Neuron (in vitro differentiated cells): ENCODE measurements around the gene STAB1.

Experiments used
- H2AFZ ChIP-seq: one replicate; pipeline ENCODE4 v1.6.1; 2013; ENCODE audit warnings: low read depth, mild to moderate bottlenecking, inconsistent platforms, low read length, moderate library complexity
- H3K27me3 ChIP-seq: one replicate; pipeline ENCODE4 v1.6.1; 2013; ENCODE audit warnings: low read length; ENCODE audit not compliant: insufficient read depth
- H3K36me3 ChIP-seq: one replicate; pipeline ENCODE4 v1.6.1; 2013; ENCODE audit warnings: low read length; ENCODE audit not compliant: insufficient read depth
- H3K4me1 ChIP-seq: one replicate; pipeline ENCODE4 v1.6.1; 2013; ENCODE audit warnings: low read length; ENCODE audit not compliant: insufficient read depth
- H3K4me3 ChIP-seq: 2 replicates; pipeline ENCODE4 v1.5.1; 2013; ENCODE audit warnings: mild to moderate bottlenecking, low read length, moderate library complexity
- H3K9me3 ChIP-seq: one replicate; pipeline ENCODE4 v1.6.1; 2013; ENCODE audit warnings: low read length

The STAB1 gene, protein sequence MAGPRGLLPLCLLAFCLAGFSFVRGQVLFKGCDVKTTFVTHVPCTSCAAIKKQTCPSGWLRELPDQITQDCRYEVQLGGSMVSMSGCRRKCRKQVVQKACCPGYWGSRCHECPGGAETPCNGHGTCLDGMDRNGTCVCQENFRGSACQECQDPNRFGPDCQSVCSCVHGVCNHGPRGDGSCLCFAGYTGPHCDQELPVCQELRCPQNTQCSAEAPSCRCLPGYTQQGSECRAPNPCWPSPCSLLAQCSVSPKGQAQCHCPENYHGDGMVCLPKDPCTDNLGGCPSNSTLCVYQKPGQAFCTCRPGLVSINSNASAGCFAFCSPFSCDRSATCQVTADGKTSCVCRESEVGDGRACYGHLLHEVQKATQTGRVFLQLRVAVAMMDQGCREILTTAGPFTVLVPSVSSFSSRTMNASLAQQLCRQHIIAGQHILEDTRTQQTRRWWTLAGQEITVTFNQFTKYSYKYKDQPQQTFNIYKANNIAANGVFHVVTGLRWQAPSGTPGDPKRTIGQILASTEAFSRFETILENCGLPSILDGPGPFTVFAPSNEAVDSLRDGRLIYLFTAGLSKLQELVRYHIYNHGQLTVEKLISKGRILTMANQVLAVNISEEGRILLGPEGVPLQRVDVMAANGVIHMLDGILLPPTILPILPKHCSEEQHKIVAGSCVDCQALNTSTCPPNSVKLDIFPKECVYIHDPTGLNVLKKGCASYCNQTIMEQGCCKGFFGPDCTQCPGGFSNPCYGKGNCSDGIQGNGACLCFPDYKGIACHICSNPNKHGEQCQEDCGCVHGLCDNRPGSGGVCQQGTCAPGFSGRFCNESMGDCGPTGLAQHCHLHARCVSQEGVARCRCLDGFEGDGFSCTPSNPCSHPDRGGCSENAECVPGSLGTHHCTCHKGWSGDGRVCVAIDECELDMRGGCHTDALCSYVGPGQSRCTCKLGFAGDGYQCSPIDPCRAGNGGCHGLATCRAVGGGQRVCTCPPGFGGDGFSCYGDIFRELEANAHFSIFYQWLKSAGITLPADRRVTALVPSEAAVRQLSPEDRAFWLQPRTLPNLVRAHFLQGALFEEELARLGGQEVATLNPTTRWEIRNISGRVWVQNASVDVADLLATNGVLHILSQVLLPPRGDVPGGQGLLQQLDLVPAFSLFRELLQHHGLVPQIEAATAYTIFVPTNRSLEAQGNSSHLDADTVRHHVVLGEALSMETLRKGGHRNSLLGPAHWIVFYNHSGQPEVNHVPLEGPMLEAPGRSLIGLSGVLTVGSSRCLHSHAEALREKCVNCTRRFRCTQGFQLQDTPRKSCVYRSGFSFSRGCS (N-terminal part only)

DNA sequence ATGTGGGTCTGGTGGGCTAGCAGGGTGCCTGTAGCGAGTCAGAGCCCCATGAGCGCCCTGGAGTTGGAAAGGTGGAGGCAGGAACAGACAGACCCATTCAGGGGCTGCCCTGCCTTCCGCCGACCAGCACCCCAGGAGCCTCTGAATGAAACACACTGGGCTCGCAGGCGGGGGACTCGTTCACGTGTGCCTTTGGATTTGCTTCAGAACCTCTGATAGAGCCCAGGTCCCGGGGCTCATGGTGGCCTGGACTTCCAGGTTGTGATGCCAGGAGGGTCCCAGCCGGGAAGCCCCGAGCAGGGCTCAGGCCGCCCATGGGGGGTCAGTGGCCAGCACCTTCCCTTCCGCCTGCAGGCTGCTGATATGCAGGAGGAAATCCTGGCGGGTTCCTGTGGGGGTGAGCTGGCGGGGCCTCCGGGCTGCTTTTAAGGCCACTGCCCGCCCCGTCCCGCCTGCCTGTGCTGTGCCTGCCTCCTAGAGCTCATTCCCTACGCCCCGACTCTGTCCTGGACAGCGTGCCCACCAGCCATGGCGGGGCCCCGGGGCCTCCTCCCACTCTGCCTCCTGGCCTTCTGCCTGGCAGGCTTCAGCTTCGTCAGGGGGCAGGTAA lies at the start of gene STAB1:
Gene STAB1 (plus strand): TSS at position 453 of the 610 bp plus-strand sequence. CDS start 76 bp downstream, at position 529.
- H2AFZ ChIP-seq: no peak within 1 kb of the TSS

DNA sequence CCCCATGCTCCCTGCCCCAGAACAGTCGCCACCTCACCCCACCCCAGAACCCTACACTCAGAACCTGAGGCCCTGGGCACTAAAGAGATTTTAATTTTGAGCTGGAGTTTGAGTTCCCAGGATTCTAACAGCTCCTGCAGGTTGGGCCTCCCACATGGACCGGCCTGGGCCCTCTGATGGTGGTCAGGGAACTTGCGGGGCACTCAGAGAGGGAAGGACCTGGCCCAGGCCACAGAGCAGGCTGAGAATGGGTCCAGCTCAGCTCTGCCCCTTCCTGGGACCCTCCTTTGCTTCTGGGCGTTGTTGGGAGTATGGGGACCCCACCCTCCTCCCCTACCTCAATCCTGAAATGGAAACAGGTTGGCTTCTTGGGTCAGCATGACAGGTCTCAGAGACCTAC lies 49.1 kb upstream of the STAB1 start:
- Histone ChIP-seq H3K4me1 (no peaks in the 10 kb centered on the region), H3K9me3 (no peaks in the 10 kb centered on the region), H3K27me3 (peaks cover 17% of the 10 kb centered on the region), H3K36me3 (no peaks in the 10 kb centered on the region), H3K4me3 (no peak overlapping the region), H2AFZ (no peak overlapping the region)

More for the DNA sequence above, at the start of gene STAB1:
- Histone ChIP-seq H3K27me3 (no peaks in the 10 kb centered on the region), H3K4me3 (no peak within 1 kb of the TSS), H3K36me3 (peaks cover 27% of the 10 kb centered on the region), H3K4me1 (no peaks in the 10 kb centered on the region), H3K9me3 (no peaks in the 10 kb centered on the region)

- no peaks in the 10 kb centered on the region for H3K4me1 ChIP-seq
- no peaks in the 10 kb centered on the region for H3K9me3 ChIP-seq
- no peaks in the 10 kb centered on the region for H3K36me3 ChIP-seq
- peaks cover 17% of the 10 kb centered on the region for H3K27me3 ChIP-seq
- H2AFZ ChIP-seq: no peak overlapping the region
- H3K4me3 ChIP-seq: no peak overlapping the region
Measured at GRCh38 chr3:52446631-52447511, 48.3 kb upstream of the STAB1 start.

DNA sequence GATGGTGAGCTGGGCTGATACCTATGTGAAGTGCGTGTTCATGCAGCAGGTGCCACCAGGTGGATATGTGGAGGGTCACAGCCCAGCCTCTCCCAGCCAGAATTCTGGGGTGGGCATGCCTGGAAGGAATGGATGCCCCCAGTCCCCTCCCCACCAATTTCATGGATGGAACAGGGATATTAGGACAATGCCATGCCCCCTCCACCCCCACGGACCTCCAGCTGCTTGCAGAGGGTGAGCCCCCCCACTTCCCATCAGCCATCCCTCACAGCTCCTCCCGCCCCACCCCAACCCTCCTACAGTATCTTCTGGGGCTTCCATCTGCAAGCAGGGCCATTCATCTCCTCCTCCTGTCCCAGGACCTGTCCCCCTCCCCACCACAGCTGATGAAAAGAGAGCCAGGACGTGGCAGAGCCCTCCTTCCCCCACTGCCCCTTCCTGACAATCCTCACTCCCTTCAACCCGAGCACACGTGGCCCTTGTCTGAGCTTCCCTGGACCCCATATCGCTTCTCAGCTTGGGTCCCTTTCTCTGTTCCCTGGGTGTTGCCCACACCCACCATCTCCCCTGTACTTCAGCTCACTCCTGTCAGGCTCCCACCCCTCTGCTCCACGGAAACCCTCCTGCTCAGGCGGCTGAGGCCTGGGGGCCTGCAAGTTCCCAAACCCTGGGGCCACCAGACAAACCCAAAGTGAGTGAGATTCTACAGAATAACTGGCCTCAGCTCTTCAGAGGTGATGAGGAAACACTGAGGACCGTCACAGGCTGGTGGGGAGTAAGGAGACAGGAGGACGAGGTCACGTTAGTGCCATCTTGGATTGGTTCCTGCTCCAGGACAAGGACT lies 47.4 kb upstream of the STAB1 start:
- H3K27me3 ChIP-seq: peaks cover 17% of the 10 kb centered on the region
- no peak overlapping the region for H2AFZ ChIP-seq
- H3K4me1 ChIP-seq: no peaks in the 10 kb centered on the region
- H3K4me3 ChIP-seq: no peak overlapping the region
- H3K36me3 ChIP-seq: no peaks in the 10 kb centered on the region
- no peaks in the 10 kb centered on the region for H3K9me3 ChIP-seq

- H3K4me3 ChIP-seq: no peak overlapping the region
- H3K9me3 ChIP-seq: no peaks in the 10 kb centered on the region
- no peak overlapping the region for H2AFZ ChIP-seq
- no peaks in the 10 kb centered on the region for H3K36me3 ChIP-seq
- peaks cover 5% of the 10 kb centered on the region for H3K27me3 ChIP-seq
- H3K4me1 ChIP-seq: peaks cover 19% of the 10 kb centered on the region
Measured at GRCh38 chr3:52450489-52451236, 44.5 kb upstream of the STAB1 start.

DNA sequence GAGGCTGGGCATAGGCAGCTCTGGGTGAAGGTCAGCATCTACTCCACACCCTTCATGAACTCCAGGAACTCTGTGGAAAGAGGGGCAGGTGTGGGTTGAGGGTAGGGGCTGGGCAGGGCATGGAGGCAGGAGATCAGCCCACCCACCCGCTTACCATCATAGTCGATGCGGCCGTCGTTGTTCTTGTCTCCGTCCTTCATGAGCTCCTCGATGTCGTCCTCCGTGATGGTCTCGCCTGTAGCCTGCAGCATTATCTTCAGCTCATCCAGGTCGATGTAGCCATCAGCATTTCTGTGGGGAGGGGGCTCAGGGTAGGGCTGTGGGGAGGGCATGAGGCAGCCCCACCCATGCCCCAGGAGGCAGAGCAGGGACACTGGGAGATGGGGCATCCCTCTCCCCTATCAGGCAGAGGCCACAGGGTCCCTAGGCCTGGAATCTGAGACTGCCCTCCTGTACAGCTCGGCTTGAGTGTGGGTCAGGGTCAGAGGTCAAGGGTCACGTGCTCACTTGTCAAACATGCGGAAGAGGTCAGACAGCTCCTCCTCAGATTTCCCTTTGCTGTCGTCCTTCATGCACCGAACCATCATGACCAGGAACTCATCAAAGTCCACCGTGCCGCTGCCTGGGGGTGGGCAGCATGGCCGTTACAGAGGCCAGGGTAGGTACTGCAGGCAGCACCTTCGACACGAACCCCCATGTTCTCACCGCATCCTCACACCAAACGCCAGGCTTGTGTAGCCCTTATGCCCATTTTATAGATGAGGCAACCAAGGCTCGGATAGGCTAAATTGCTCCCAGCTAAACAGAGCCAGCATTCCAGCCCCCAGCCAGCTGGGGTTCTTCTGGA lies 43.7 kb upstream of the STAB1 start:
- Histone ChIP-seq H2AFZ (no peak overlapping the region), H3K9me3 (no peaks in the 10 kb centered on the region), H3K4me1 (peaks cover 19% of the 10 kb centered on the region), H3K27me3 (peaks cover 5% of the 10 kb centered on the region), H3K36me3 (no peaks in the 10 kb centered on the region), H3K4me3 (no peak overlapping the region)

DNA sequence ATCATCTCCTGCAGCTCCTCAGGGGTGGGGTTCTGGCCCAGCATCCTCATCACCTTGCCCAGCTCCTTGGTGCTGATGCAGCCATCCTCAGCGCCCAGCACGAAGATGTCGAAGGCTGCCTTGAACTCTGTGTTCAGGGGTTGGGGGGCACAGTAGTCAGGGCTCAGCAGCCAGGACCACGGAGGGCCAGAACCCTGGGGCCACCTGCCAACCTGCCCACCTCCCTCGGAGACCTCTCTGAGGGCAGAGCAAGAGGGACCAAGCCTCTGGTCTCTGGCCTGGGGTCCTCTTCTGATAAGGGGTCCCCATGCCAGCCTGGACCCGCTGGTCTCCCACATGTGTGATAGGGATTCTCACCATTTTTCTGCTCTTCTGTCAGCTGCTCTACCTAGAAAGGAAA lies 43.0 kb upstream of the STAB1 start:
- no peaks in the 10 kb centered on the region for H3K9me3 ChIP-seq
- no peak overlapping the region for H2AFZ ChIP-seq
- H3K4me3 ChIP-seq: no peak overlapping the region
- H3K36me3 ChIP-seq: peaks cover under 1% of the 10 kb centered on the region
- H3K27me3 ChIP-seq: peaks cover 5% of the 10 kb centered on the region
- peaks cover 23% of the 10 kb centered on the region for H3K4me1 ChIP-seq

DNA sequence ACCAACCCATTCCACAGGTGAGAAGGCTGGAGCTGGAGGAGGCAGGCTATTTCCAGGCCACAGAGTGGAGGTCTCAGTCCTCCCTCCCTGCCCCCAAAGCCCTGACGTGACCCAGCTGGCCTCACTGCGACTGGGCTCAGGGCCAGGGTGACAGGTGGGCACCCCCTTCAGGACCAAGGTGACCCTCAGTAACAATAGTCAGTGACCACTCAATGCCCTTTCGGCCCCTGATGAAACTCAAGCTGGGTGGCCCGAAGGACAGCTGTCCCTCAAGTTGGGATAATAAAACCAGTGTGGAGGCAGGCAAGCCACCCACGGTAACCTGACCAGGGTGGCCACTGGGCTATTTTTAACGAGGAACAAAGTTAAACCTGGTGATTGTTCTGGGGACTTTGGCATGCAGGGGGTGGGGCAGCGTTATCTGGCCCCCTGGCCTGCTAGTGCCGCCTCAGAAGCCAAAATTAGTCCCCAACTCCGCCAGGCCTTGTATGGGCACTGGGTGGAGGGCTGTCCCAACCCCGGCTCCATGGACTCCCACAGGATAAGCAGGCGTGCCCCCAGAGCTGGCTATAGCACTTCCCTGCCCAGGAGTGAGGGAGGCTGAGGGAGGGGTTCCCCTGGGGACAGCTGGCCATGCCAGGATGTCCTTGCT lies 42.4 kb upstream of the STAB1 start:
- peaks cover 5% of the 10 kb centered on the region for H3K27me3 ChIP-seq
- H3K4me3 ChIP-seq: no peak overlapping the region
- H2AFZ ChIP-seq: no peak overlapping the region

GRCh38 chr3:52453496-52454249 lies 41.5 kb upstream of the STAB1 start, which contains the start of gene TNNC1:
TSS of gene TNNC1 (minus strand) at chr3:52454041. CDS start at chr3:52454015, 26 bp downstream.
- Histone ChIP-seq H3K4me3 (peak within 1 kb of the TSS; percentile 80), H3K36me3 (peaks cover 16% of the 10 kb centered on the region)

More for the DNA sequence above, 42.4 kb upstream of the STAB1 start:
- Histone ChIP-seq H3K9me3 (no peaks in the 10 kb centered on the region), H3K4me1 (peaks cover 29% of the 10 kb centered on the region), H3K36me3 (peaks cover 7% of the 10 kb centered on the region)

More at GRCh38 chr3:52453496-52454249, 41.5 kb upstream of the STAB1 start, which contains the start of gene TNNC1:
- Histone ChIP-seq H3K4me1 (peaks cover 30% of the 10 kb centered on the region), H3K27me3 (peaks cover 5% of the 10 kb centered on the region), H3K9me3 (no peaks in the 10 kb centered on the region), H2AFZ (peak within 1 kb of the TSS; percentile 90)
